Mucosa of gallbladder (tissue), 1 donor: Measurements from ENCODE around the gene NEO1. TPM values are rescaled to one million over a fixed set of nuclear protein-coding genes. Genes with fewer than 3 reads are reported as not detected.
"Not testable (repeated sequence)": the region's sequence is repeated elsewhere in the genome, so short reads cannot be mapped to it uniquely, and the experiment has no call there.

Source experiments
- DNase-seq: peaks from one replicate; pipeline ENCODE4 v3.0.0-alpha.2; 2020; ENCODE audit warnings: low spot score
- total RNA-seq: library from RNA; stranded (reverse); gene quantifications from one replicate; pipeline ENCODE4 v1.2.1, GENCODE V29; 2021
- donor health status: DM: no; HTN: no; CAD: no.

Gene NEO1
- total RNA-seq, 1 donor from 2014 or later: 92.8 TPM

DNA sequence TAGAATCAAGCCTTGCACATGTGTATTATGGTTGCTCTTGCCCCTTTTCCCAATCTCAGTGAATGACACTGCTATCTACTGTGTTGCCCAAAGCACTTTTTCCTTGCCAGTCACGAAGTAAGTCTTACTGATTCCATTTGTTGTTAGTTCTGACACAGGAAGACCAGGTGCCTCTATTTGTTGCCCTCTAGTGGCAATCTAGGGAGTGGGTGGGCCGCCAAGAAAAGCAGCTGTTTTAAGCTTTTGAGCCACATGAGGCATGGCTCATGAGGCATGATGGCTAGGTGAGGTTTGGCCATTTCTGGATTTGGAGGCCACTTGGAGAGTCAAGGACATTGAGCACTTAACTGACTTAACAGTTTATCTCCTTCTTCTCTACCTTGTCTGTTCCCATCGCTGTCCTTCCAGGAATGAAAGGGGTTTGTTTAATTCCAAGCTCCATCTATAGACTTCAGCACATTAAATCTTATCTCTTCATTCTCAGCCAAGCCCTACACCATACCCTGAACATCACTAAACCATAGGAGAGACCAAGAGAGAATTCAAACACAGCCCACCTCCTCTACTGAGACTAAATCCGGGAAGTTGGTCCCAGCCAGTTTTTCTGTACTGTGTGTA lies 213.4 kb downstream of the NEO1 start:
- peak; percentile 44 for DNase-seq

DNA sequence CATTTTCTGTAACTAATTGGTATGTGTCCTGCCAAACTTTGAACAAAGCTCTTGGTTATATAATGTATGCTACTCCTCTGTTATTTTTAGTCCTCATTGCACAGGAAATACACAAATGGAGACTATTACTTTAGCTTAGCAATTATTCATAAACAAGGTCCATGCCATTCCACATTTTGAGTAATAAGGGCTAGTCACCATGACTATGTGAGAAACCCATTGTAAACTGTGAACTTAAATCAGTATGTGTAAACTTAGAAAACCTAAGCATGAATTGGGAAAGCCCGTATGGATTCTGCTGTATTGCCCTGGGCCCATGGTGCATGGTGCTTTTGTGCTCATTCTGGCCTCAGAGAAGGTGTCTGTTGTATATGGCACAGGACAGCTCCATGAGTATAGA lies 216.2 kb downstream of the NEO1 start:
- no peak for DNase-seq

DNA sequence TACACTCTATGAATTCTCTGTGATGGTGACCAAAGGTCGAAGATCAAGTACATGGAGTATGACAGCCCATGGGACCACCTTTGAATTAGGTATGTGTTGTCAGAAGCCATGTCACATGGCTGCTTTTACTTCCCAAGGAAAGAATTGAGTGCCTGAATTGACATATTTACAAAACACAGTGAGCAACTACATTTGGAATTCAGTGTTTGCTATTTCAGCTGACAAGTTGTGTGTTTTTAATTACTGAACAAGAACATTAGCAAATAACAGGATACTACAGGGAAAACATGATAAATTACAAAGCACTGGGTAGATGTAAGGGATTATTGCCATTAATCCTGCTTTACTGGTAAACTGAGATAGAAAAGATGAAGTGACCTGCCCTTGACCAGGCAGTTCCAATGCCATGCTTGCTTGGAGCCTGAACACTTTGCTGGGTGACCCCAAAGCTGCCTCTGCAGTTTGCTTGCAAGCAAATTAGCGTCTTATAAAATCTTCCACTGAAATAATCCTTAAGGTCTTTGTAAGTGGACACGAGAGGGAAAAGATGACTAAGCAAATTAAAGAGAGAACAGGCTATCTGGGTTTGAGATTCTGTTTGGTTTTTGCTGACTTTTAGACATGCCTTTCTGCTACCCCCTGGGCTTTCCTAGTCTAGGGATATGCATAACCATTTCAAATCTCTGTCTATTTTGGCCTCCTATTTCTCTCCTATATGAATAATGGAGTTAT lies 218.3 kb downstream of the NEO1 start:
- no peak for DNase-seq

DNA sequence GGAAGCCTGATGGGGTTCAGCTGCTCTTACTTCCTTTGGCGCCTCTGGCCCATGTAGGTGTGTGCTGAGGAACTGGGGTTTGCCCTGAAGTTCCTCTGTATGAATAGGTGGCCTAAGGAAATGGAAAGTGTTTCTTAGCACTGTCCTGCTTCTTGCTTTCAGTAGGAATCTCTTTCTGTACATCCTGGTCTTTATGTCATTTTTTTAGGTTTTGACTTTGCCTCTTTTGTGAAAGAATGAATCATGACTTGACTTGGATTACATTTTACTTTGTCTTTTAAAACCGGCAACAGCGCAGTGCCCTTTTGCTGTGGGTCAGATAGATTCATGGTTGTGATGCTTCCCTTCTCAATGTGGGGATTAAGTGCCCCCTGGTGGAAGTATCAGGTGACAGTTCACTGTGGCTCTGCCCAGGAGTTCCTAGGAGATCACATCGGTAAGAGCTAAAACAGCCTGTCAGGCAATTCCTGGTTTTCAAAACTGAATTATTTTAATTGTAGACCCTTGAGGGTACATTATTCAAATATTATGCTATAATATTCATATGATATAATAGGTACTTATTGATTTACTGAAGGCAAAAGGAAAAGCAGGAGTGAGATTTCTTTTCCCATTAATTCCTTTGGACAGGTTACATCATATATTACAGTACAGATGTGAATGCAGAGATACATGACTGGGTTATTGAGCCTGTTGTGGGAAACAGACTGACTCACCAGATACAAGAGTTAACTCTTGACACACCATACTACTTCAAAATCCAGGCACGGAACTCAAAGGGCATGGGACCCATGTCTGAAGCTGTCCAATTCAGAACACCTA lies 221.1 kb downstream of the NEO1 start:
- DNase-seq: peak; percentile 63

DNA sequence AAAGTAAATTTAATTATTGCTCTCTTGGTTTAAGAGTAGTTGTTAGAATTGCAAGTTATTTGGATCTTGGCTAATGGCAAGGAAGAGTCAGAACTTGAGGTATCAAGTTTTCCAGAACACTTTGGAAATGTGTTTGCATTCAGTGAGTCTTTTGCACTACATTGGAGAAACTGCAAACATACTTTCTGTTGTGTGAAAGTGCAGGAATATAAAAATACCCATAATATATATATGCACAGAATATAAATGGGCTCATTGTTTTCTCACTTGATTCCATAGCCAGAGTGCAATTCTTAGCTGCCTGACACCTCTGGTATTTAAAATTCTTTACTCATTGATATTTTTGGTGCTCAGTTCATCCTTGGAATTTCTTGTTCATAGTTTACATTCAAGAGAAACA lies 223.6 kb downstream of the NEO1 start:
- DNase-seq: no peak

DNA sequence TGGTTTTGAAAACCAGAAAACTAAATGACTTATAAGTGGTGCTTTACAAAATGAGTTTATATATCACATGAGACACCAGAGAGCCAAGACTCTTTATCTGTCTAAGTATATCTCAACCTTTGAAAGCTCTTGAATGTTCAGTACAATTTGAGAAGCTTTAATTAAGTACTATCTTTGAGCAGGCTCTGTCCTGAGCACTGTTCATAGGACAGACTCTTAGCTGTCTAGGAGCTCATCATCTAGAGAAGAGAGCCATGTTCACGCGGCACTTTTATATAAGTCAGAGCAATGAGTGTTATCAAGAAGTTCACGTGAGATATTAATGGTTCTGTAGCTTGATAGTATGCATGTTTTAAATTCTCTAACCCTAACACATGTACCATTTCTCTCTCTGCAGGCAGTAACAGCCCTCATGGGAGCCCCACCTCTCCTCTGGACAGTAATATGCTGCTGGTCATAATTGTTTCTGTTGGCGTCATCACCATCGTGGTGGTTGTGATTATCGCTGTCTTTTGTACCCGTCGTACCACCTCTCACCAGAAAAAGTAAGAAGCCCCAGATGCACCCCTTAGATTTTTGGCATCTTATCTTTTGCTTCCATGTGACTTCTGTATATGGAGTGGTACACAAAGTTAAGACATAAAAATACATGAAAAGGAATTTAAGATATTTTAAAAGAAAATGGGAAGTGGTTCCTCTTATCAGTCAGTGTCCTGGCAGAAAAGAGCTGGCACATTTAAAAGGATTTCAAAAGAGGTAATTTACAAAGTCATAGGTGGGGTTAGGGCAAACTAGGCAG lies 230.5 kb downstream of the NEO1 start:
- no peak for DNase-seq

DNA sequence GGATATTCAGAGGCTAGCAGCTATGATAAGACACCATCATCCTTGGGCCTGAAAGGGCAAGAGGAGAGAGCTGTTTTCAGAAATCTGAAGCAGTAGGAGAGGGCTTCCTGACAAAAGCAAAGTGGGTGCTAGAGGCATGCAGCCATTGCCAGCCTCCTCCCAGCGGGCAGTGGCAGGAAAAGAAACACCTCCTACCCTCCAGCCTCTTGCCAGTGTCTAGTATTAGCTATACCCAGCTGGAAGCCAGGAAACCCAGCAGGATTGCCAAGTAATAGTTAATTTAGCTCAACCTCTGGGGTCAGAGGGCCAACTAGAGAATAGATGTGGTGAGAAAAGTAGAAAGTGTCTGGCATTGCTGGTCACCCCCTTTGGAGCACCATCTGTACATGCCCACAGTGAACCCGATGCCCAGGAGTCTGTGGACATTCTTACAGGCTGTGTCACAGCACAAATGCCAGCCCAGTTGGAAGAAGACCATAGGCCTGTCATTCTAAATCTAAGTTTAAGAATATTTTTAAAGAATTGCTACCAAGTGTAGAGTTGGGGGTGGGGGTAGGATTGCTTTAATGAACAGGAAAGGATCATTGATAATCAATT lies 231.2 kb downstream of the NEO1 start:
- DNase-seq: no peak

DNA sequence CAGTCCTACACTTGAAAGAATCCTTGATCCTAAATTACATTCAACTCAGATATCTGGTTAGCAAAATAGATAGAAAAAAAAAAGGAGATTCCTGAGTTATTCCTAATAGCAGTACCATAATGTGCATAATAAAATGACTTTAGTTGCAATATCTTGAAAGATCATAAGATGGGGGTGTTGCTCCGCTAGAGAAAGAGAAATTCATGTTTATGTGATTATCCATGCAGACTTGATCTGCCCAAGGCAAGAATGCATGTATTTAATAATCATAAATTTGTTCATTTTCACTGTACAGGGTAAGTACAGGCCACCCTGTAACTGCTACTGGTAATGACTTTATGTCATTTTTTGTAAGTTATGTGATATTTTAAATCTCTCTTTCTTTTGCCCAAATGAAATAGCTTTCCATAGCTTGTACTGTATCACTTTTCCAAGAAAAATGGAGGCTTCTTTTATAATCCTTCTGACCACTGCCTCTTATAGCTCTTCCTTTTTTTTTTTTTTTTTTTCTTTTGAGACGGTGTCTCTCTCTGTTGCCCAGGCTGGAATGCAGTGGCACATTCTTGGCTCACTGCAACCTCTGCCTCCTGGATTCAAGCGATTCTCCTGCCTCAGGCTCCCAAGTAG lies 231.9 kb downstream of the NEO1 start:
- no peak for DNase-seq

DNA sequence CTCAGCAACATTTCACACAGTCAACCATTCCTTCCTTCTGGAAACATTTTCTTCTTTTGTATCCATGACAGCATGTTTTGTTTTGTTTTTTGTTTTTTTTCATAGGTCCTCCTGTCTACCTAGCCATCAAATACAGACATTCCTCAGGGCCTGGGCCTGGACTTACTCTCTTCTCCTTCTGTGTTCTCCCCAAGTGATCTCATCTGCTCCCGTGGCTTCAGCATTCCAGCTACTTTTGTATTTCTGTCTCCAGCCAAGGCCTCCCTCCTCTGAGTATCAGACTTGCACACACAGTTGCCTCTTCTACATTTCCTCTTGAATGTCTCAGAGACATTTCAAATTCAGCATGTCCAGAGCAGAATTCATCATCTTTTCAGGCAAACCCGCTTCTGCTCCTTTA lies 234.0 kb downstream of the NEO1 start:
- no peak for DNase-seq

DNA sequence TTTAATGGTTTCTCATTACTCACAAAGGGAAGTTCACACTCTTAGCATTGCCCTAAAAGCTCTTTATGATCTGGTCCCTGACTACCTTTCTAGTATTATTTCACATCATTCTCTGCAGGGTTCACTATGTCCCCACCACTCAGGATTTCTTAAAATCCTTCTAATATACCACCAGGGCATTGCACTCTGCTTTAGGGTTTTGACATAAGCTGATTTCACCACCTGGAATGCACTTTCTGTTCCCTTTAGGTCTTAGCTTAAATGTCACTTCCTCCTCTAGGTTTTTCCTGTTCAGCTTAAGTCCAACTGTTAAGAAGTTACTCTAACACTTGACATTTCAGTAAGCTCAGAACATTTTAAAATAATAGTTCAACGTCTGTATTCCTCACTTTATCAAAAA lies 234.8 kb downstream of the NEO1 start:
- no peak for DNase-seq

DNA sequence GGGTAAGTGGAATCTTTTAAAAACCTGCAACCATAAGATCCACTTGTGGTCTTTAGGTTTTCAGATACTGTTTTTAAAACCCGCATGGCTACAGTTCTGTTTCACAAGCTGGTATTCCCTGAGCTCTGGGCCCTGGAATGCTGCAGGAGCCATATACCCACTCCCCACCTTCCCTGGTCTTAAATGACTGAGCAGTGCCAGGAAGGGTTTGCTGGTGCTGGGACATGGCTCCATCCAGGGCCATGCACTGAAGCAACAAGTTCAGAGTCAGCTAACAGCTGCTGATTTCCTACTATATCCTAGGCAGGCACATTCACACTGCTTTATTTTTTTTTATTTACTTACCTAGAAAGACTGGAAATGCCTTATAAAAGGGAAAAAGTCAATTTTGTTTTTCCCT lies 239.2 kb downstream of the NEO1 start:
- DNase-seq: no peak

DNA sequence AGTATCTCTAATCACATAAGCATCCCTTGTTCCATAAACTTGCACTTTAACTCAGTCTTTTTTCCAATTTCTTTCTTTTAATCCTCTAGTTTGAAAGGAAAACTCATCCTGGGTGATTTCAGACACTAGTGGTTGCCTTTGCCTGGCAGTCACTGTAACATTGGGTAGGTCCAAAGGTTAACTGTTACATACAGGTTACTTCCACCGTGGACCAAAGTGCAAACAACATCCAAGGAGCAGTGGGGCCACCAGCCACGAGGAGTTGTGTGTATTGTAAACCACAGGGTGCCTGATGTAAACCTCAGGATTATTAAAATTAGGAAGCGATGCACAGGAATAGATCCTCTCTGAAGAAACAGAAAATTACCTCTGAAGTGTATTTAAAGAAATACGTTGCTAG lies 241.5 kb downstream of the NEO1 start:
- no peak for DNase-seq

DNA sequence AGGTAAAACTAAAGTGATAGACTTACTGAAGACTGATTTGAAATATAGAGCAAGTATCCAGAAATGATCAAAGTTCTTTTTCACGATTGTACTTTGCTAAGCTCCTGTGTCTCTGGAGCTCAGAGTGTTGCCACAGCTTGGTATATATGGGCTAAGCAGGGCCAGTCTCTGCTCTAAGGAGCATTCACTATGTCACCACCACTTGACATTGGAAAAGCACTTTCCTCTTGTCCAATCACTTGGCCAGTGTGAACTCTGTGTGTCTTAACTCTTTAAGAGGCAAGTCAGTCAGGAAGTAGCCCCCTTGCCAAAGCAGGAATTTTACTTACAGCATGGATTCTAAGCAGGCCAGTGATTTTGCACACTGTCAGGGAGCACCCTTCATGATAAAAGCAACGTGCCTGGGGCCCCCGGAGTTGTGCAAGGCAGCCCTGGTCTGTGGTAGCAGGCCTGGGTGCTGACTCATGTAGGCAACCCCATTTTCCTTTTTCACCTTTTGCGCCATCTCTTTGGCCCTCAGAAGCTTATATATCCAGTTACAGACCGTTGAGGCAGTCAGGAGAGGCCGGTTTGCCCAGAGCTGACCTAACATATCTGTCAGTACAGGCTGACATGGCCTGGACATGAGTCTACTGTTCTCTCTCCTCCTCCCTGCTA lies 243.5 kb downstream of the NEO1 start:
- no peak for DNase-seq

DNA sequence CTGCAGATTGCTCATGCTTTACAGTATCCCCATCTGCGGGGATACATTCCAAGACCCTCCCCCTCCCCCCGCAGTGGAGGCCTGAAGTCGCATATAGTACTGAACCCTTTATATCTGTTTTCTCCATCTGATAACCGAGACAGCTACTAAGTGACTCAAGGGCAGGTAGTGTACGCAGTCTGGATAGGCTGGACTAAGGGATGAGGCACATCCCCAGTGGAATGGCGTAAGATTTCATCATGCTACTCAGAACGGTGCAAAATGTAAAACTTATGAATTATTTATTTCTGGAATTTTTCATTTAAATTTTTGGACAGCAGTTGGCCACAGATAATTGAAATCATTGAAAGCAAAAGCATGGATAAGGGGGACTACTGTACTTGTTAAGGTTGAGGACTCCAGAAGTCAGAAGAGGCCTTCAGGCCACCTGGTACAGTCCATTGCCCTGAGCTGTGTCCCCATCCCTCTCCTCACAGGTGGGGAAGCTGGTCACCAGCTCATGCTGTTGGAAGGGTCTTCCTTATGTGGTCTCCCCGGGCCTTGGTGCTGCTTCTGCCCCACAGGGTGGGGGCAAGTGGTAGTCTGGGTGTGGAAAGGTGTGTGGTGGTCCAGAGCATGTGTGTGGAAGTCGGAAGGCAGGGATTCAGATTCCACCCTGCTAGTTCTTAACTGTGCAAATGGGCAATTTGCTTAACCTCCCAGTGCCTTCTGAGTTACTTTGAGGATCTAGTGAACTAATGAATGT lies 244.5 kb downstream of the NEO1 start:
- DNase-seq: no peak

DNA sequence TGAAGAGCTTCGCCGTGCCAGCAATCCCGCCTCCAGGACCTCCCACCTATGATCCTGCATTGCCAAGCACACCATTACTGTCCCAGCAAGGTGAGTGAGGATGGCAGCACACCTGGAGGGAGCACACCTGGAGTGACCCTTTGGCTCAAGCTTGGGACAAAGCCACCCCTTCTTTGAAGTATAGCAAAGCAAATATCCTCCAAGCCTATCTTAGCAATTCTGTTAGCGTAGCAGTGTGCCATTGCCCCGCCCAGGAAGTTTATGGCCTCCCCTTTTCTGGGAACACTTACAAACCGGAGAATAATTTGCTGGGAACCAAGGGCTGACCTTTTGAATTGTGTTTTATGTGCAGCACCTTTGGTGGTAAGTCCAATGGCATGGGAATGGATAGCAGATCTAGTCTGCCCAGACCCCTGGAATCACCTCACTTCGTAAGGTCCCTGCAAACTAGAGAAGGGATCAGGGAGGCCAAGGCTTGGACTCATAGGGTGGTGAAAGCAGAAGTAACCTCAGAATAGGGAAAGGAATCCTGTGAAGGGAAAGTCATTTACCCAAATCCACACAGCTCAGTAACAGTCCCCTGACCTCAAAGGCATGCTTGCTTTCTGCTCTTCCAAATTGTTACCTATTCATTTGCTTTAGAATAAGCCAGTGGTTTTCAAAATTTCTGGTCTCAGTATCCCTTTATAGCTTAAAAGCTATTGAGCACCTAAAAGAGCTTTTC lies 246.4 kb downstream of the NEO1 start:
- DNase-seq: no peak

DNA sequence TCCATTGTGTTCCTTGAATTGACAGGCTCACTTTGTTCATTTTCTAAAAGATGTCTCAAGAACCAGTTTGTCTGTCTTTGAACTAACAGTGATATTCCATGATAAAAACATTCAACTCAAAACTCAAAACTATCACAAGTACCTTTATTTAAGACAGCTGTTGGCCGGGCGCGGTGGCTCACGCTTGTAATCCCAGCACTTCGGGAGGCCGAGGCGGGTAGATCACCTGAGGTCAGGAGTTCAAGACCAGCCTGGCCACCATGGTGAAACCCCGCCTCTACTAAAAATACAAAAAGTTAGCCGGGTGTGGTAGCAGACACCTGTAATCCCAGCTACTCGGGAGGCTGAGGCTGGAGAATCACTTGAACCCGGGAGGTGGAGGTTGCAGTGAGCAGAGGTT lies 248.0 kb downstream of the NEO1 start:
- not testable (repeated sequence) for DNase-seq

DNA sequence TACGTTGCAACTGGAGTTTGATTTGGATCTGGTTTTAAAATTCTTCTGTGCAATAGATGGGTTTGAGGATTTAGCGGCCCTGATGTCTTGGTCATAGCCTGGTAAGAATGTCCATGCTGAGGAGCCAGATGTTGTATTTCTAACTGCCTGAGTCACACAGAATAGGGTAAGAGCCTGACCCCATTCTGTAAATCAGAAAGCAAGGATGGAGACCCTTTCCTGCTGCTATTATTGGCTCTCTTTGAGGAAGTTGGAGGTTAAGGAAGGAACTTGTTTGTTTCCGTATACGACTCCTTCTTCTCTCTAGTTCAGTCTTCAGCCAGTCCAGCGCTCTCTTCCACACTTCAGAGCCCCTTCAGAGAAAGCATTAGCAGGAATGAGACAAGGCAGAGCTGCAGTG lies 251.4 kb downstream of the NEO1 start:
- DNase-seq: no peak

DNA sequence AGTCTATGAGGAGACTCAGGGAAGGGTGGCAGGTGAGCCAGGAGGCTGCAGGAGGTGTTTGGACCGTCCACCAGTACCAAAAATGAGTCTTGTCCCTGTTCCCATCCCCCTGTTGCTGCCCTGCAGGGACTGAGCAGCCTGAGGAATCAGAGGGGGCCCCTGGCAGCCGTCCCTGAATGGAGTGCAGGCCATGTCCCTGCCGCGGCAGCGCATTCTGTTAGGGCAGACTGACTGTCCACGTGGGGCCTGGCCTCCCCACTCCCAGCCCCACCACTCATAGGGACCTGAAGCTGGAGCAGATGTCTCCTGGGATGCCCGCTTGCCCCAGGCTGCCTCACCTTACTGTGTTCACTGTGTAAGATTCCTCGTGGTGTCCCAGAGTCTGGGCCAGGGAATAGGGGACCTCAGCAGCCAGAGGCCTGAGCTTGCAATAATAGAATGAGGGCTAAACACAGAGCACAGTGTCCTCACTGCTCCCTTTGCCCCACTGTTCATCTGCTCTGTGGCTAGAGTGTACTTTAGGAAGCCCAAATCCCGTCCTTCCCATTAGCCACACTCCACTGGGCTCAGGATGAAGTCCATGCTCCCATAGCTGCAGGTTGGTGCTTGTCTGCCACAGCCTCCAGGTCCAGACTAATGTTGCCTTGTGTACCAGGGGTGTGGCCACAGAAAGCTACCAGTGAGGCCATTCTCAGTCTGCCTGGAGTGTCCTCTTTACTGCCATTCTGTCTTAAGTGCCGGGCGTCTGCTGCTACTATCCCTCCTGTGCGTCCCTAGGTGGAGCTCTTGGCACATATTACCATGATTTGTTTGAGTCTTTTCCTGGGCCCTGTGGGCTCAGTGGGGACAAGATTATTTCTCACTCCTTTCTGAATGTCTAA lies 253.3 kb downstream of the NEO1 start:
- DNase-seq: no peak
